SK-N-SH (cell line): ENCODE measurements around the gene IGF1R. TPM values are rescaled to one million over a fixed set of nuclear protein-coding genes. Genes with fewer than 3 reads are reported as not detected.

Experiments used
- CTCF ChIA-PET: fragments of 300-600, 350-600 bp; formaldehyde crosslinking; extraction: SDS; loops from one replicate; lab custom pipeline; 2021; lab: Yijun Ruan, JAX
- POLR2A ChIA-PET: fragments of 350-600 bp; sonication (Branson Sonifier 250); formaldehyde crosslinking; extraction: SDS; loops from one replicate; lab custom pipeline; 2020; ENCODE audit warnings: antibody characterized with exemption, inconsistent platforms; lab: Yijun Ruan, JAX
- DNase-seq: peaks from one replicate; pipeline ENCODE4 v3.0.0; 2012
- H2AFZ ChIP-seq: fragments of 200-600 bp; sonication (generic); 2 replicates; pipeline ENCODE4 v1.8.1; 2016; ENCODE audit warnings: antibody characterized with exemption, mild to moderate bottlenecking, low read depth
- H3F3A ChIP-seq: fragments of 200-600 bp; sonication (generic); replicated peaks from 2 replicates; pipeline ENCODE3; 2016; ENCODE audit warnings: antibody characterized with exemption, mild to moderate bottlenecking; ENCODE audit not compliant: insufficient read depth
- H3K27ac ChIP-seq, 2 experiments: fragments of 200-500 bp in 1 of 2; fragments of 200-600 bp in 1 of 2; sonication (Bioruptor generic) in 1 of 2; sonication (generic), shearing (Covaris generic) in 1 of 2; 2 replicates each; pipeline versions ENCODE4 v1.5.1 to v1.6.1; 2014 to 2016; ENCODE audit warnings: low read depth in 2 of 2, inconsistent platforms in 1 of 2, low read length in 1 of 2, mild to moderate bottlenecking in 1 of 2, mixed read lengths in 1 of 2
- H3K27me3 ChIP-seq: fragments of 200-600 bp; sonication (generic), shearing (Covaris generic); 2 replicates; pipeline ENCODE4 v1.6.1; 2016; ENCODE audit warnings: mixed run types; ENCODE audit not compliant: insufficient read depth
- H3K36me3 ChIP-seq, 2 experiments: fragments of 200-500 bp in 1 of 2; fragments of 200-600 bp in 1 of 2; sonication (Bioruptor generic) in 1 of 2; sonication (generic) in 1 of 2; replicated peaks in 1 of 2; 2 replicates each; pipeline versions ENCODE3 to v1.5.1; 2014 to 2016; ENCODE audit warnings: low read length in 1 of 2, mild to moderate bottlenecking in 1 of 2; ENCODE audit not compliant: insufficient read depth in 2 of 2, control insufficient read depth in 1 of 2
- H3K4me1 ChIP-seq, 2 experiments: fragments of 200-500 bp in 1 of 2; fragments of 200-600 bp in 1 of 2; sonication (Bioruptor generic) in 1 of 2; sonication (generic), shearing (Covaris generic) in 1 of 2; 2 replicates each; pipeline versions ENCODE4 v1.5.1 to v1.6.1; 2014 to 2016; ENCODE audit warnings: low read depth in 1 of 2, low read length in 1 of 2, mixed run types in 1 of 2; ENCODE audit not compliant: insufficient read depth in 2 of 2, control insufficient read depth in 1 of 2
- H3K4me2 ChIP-seq: fragments of 200-600 bp; sonication (generic), shearing (Covaris generic); 2 replicates; pipeline ENCODE4 v1.6.1; 2017; ENCODE audit warnings: mixed run types
- H3K4me3 ChIP-seq, 2 experiments: fragments of 200-500 bp in 1 of 2; fragments of 200-600 bp in 1 of 2; sonication (Bioruptor generic) in 1 of 2; sonication (generic), shearing (Covaris generic) in 1 of 2; 2 replicates each; pipeline versions ENCODE4 v1.5.1 to v1.8.1; 2014 to 2016; ENCODE audit warnings: low read depth in 2 of 2, inconsistent platforms in 1 of 2, low read length in 1 of 2, mild to moderate bottlenecking in 1 of 2, mixed read lengths in 1 of 2, moderate library complexity in 1 of 2
- H3K79me2 ChIP-seq: fragments of 200-600 bp; sonication (generic); 2 replicates; pipeline ENCODE4 v1.8.1; 2017; ENCODE audit warnings: mild to moderate bottlenecking; ENCODE audit not compliant: insufficient read depth
- H3K9ac ChIP-seq: fragments of 200-600 bp; sonication (generic); 2 replicates; pipeline ENCODE4 v1.6.1; 2017; ENCODE audit warnings: mixed run types
- H3K9me2 ChIP-seq: fragments of 200-600 bp; sonication (generic); 2 replicates; pipeline ENCODE4 v1.6.1; 2017; ENCODE audit warnings: mixed run types
- H3K9me3 ChIP-seq: fragments of 200-600 bp; sonication (generic); 2 replicates; pipeline ENCODE4 v1.6.1; 2017; ENCODE audit warnings: mixed run types, mild to moderate bottlenecking, moderate library complexity
- H4K20me1 ChIP-seq: fragments of 200-600 bp; sonication (generic); 2 replicates; pipeline ENCODE4 v1.6.1; 2017; ENCODE audit warnings: mild to moderate bottlenecking, mixed run types; ENCODE audit not compliant: insufficient read depth
- CHD2 ChIP-seq: fragments of 150-350 bp; IDR thresholded peaks from 2 replicates; pipeline ENCODE4 v1.6.1; 2018; ENCODE audit warnings: low read length; ENCODE audit not compliant: partially characterized antibody
- EP300 ChIP-seq, 2 experiments: IDR thresholded peaks; 2 replicates each; pipeline versions ENCODE4 v1.4.0 to v1.6.1; 2012; ENCODE audit warnings: borderline replicate concordance in 1 of 2, low read depth in 1 of 2, low read length in 1 of 2
- EZH2phosphoT487 ChIP-seq: fragments of 200-600 bp; sonication (generic); IDR thresholded peaks from 2 replicates; pipeline ENCODE4 v1.6.1; 2017; ENCODE audit warnings: low read depth, mixed run types, mild to moderate bottlenecking, antibody characterized with exemption, moderate library complexity, borderline replicate concordance
- FOXJ3 ChIP-seq: sonication (generic); formaldehyde crosslinking; IDR thresholded peaks from 2 replicates; pipeline ENCODE4 v1.5.1; 2020; ENCODE audit warnings: mild to moderate bottlenecking, missing genetic modification reagents
- FOXM1 ChIP-seq: IDR thresholded peaks from 2 replicates; pipeline ENCODE4 v1.4.0; 2012; ENCODE audit warnings: low read depth, mild to moderate bottlenecking
- GATA2 ChIP-seq: sonication (generic); formaldehyde crosslinking; IDR thresholded peaks from 2 replicates; pipeline ENCODE4 v1.5.0; 2020; ENCODE audit warnings: mild to moderate bottlenecking, missing genetic modification reagents
- JUND ChIP-seq: IDR thresholded peaks from 2 replicates; pipeline ENCODE4 v1.4.0; 2012
- MXI1 ChIP-seq: IDR thresholded peaks from 2 replicates; pipeline ENCODE4 v1.6.1; 2012; ENCODE audit warnings: mild to moderate bottlenecking, low read depth, low read length, improper control_type of control experiment
- NRF1 ChIP-seq: IDR thresholded peaks from 2 replicates; pipeline ENCODE4 v1.6.1; 2012; ENCODE audit warnings: low read depth, mild to moderate bottlenecking, low read length
- RAD21 ChIP-seq: IDR thresholded peaks from 2 replicates; pipeline ENCODE4 v1.6.1; 2012; ENCODE audit warnings: mild to moderate bottlenecking, low read length
- RCOR1 ChIP-seq: fragments of 150-350 bp; IDR thresholded peaks from 2 replicates; pipeline ENCODE4 v1.6.1; 2017; ENCODE audit warnings: antibody characterized with exemption, low read length
- RFX5 ChIP-seq: IDR thresholded peaks from 2 replicates; pipeline ENCODE4 v1.6.1; 2012; ENCODE audit warnings: mild to moderate bottlenecking, improper control_type of control experiment, low read length
- RXRA ChIP-seq: IDR thresholded peaks from 2 replicates; pipeline ENCODE4 v1.4.0; 2012; ENCODE audit warnings: low read depth, mild to moderate bottlenecking, borderline replicate concordance
- SMC3 ChIP-seq: IDR thresholded peaks from 2 replicates; pipeline ENCODE4 v1.6.1; 2012; ENCODE audit warnings: low read depth, low read length, improper control_type of control experiment
- TAF1 ChIP-seq: IDR thresholded peaks from 2 replicates; pipeline ENCODE4 v1.6.1; 2012; ENCODE audit warnings: low read depth, mild to moderate bottlenecking, low read length, moderate library complexity, borderline replicate concordance
- TCF12 ChIP-seq: IDR thresholded peaks from 2 replicates; pipeline ENCODE4 v1.4.0; 2012
- TEAD4 ChIP-seq: IDR thresholded peaks from 2 replicates; pipeline ENCODE4 v1.4.0; 2012; ENCODE audit warnings: mild to moderate bottlenecking, borderline replicate concordance; ENCODE audit not compliant: insufficient read depth
- WGBS: methylation state at CpG from one replicate; pipeline ENCODE4 v1.1.6; 2017; ENCODE audit warnings: low lambda C conversion rate; 5-methylcytosine and 5-hydroxymethylcytosine counted together
- polyA plus RNA-seq, 3 experiments: library from polyadenylated mRNA; depleted of rRNA; stranded (reverse); fragments of >200 nt; gene quantifications; 2 replicates each; pipeline ENCODE4 v1.2.3, GENCODE V29; 2012
- TF ChIP-seq, protein P1 (sequence below): fragments of 200-600 bp; sonication (generic); IDR thresholded peaks from 2 replicates; pipeline ENCODE4 v1.6.1; 2017; ENCODE audit warnings: antibody characterized with exemption, mild to moderate bottlenecking, moderate library complexity
- TF ChIP-seq, protein P2 (sequence below): fragments of 150-350 bp; IDR thresholded peaks from 2 replicates; pipeline ENCODE4 v1.6.1; 2017; ENCODE audit warnings: antibody characterized with exemption, low read length, low read depth, borderline replicate concordance
- TF ChIP-seq, protein P3 (sequence below): IDR thresholded peaks from 2 replicates; pipeline ENCODE4 v1.4.0; 2012; ENCODE audit warnings: low read depth, borderline replicate concordance
- TF ChIP-seq, protein P4 (sequence below): IDR thresholded peaks from 2 replicates; pipeline ENCODE4; 2012
- TF ChIP-seq, protein P5 (sequence below): IDR thresholded peaks from 2 replicates; pipeline ENCODE4 v1.4.0; 2012; ENCODE audit warnings: low read depth, borderline replicate concordance

The IGF1R gene
- polyA plus RNA-seq, 1 of the 3 experiments (the other 2 are of a cell fraction) = 9.5 TPM

DNA sequence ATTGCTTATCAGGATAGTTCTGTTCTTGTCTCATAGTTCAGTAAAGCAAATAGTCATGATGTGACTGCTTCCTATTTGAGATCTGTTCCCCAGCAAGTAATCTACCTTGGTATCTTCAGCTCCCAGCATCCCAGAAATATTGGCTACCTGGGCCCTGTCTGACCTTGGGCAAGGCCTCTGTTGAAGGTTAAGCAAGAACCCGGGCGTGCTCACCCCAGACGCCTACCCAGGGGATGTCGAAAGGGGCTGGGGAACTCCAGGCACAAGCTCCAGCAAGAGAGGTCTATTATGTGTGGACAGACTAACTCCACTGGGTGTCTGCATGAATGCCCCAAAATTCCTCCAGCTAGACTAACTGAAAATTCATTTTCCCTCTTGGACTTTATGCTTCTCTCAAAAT lies 37.3 kb upstream of the IGF1R start (continued):
- TF ChIP-seq, protein P1, sequence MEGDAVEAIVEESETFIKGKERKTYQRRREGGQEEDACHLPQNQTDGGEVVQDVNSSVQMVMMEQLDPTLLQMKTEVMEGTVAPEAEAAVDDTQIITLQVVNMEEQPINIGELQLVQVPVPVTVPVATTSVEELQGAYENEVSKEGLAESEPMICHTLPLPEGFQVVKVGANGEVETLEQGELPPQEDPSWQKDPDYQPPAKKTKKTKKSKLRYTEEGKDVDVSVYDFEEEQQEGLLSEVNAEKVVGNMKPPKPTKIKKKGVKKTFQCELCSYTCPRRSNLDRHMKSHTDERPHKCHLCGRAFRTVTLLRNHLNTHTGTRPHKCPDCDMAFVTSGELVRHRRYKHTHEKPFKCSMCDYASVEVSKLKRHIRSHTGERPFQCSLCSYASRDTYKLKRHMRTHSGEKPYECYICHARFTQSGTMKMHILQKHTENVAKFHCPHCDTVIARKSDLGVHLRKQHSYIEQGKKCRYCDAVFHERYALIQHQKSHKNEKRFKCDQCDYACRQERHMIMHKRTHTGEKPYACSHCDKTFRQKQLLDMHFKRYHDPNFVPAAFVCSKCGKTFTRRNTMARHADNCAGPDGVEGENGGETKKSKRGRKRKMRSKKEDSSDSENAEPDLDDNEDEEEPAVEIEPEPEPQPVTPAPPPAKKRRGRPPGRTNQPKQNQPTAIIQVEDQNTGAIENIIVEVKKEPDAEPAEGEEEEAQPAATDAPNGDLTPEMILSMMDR = no peak
- TF ChIP-seq FOXM1 = no peak
- TF ChIP-seq SMC3 = no peak
- no peak for TF ChIP-seq EP300 (IDR thresholded peaks at IDR 0.05; ENCODE audit: borderline replicate concordance in 1 of 2, low read depth in 1 of 2, low read length in 1 of 2)
- TF ChIP-seq TCF12 = no peak
- TF ChIP-seq, protein P2, sequence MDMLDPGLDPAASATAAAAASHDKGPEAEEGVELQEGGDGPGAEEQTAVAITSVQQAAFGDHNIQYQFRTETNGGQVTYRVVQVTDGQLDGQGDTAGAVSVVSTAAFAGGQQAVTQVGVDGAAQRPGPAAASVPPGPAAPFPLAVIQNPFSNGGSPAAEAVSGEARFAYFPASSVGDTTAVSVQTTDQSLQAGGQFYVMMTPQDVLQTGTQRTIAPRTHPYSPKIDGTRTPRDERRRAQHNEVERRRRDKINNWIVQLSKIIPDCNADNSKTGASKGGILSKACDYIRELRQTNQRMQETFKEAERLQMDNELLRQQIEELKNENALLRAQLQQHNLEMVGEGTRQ = no peak
- no peak for TF ChIP-seq FOXJ3 (CRISPR knock-in tag)
- TF ChIP-seq MXI1 = no peak
- TF ChIP-seq CHD2 = no peak
- no peak for TF ChIP-seq GATA2 (CRISPR knock-in tag)
- no peak for TF ChIP-seq RXRA

DNA sequence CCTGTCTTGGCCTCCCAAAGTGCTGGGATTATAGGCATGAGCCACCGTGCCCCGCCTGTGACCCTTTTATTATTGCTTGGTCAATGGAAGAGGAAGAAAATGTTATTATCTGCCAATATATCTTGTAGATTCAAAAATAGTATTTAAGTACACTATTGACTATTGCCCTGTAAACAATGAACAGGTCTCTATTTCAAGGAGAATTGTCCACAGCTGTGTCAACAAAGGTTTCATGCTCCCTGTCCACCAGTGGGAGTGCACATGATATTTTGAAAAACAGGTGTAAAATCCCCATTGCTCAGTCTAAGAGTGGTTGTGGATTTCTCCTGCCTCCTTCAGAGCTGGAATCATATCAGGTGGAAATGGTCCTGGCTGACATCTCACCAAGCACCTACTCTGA lies 36.5 kb upstream of the IGF1R start:
- ChIA-PET CTCF (no interaction called here), POLR2A (no interaction called here)
- Histone ChIP-seq H3K4me3 (no peak overlapping the region), H2AFZ (no peak overlapping the region), H3K36me3 (no peaks in the 10 kb centered on the region), H3K9ac (no peak overlapping the region)
- 75% methylated on average over 2 of the region's 2 CpGs for WGBS
- DNase-seq = no peak
- TF ChIP-seq TAF1 = no peak
- TF ChIP-seq, protein P3, sequence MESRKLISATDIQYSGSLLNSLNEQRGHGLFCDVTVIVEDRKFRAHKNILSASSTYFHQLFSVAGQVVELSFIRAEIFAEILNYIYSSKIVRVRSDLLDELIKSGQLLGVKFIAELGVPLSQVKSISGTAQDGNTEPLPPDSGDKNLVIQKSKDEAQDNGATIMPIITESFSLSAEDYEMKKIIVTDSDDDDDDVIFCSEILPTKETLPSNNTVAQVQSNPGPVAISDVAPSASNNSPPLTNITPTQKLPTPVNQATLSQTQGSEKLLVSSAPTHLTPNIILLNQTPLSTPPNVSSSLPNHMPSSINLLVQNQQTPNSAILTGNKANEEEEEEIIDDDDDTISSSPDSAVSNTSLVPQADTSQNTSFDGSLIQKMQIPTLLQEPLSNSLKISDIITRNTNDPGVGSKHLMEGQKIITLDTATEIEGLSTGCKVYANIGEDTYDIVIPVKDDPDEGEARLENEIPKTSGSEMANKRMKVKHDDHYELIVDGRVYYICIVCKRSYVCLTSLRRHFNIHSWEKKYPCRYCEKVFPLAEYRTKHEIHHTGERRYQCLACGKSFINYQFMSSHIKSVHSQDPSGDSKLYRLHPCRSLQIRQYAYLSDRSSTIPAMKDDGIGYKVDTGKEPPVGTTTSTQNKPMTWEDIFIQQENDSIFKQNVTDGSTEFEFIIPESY = no peak
- TF ChIP-seq GATA2 (CRISPR knock-in tag) = no peak
- no peak for TF ChIP-seq SMC3
- no peak for TF ChIP-seq RXRA
- TF ChIP-seq FOXM1 = no peak
- no peak for TF ChIP-seq NRF1
- no peak for TF ChIP-seq EZH2phosphoT487
- TF ChIP-seq RCOR1 = no peak
- TF ChIP-seq EP300 (IDR thresholded peaks at IDR 0.05; ENCODE audit: borderline replicate concordance in 1 of 2, low read depth in 1 of 2, low read length in 1 of 2) = no peak
- no peak for TF ChIP-seq RFX5
- TF ChIP-seq RAD21 = no peak
- TF ChIP-seq JUND = no peak
- no peak for TF ChIP-seq CHD2
- TF ChIP-seq, protein P4, sequence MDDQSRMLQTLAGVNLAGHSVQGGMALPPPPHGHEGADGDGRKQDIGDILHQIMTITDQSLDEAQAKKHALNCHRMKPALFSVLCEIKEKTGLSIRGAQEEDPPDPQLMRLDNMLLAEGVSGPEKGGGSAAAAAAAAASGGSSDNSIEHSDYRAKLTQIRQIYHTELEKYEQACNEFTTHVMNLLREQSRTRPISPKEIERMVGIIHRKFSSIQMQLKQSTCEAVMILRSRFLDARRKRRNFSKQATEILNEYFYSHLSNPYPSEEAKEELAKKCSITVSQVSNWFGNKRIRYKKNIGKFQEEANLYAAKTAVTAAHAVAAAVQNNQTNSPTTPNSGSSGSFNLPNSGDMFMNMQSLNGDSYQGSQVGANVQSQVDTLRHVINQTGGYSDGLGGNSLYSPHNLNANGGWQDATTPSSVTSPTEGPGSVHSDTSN = no peak
- no peak for TF ChIP-seq TCF12
- TF ChIP-seq TEAD4 = no peak
- TF ChIP-seq, protein P1 = no peak
- TF ChIP-seq, protein P5, sequence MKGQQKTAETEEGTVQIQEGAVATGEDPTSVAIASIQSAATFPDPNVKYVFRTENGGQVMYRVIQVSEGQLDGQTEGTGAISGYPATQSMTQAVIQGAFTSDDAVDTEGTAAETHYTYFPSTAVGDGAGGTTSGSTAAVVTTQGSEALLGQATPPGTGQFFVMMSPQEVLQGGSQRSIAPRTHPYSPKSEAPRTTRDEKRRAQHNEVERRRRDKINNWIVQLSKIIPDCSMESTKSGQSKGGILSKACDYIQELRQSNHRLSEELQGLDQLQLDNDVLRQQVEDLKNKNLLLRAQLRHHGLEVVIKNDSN = no peak
- TF ChIP-seq, all 33 proteins: peak for 0
- Histone ChIP-seq H3K27me3 (peaks cover 6% of the 10 kb centered on the region; the same call in 1 of the 2 replicates), H3K4me2 (no peak overlapping the region), H3K79me2 (no peaks in the 10 kb centered on the region), H3F3A (no peaks in the 10 kb centered on the region), H3K4me1 (no peaks in the 10 kb centered on the region), H3K9me2 (no peaks in the 10 kb centered on the region), H3K27ac (no peak overlapping the region), H3K9me3 (no peaks in the 10 kb centered on the region), H4K20me1 (no peaks in the 10 kb centered on the region)
